Uterus (tissue), 2 donors: ENCODE data around the gene MYO1D.

Experiments
- POLR2A ChIP-seq, 2 donors: fragments of 450-650 bp; IDR thresholded peaks; one replicate each; pipeline ENCODE4 v1.6.1; 2016; ENCODE audit warnings: antibody characterized with exemption in 2 of 2, mild to moderate bottlenecking in 1 of 2, moderate library complexity in 1 of 2
- TF ChIP-seq, protein P1 (sequence below), 4 experiments: fragments of 200-600 bp in 2 of 4; fragments of 450-650 bp in 2 of 4; sonication (generic) in 2 of 4; IDR thresholded peaks; one replicate each; pipeline ENCODE4 v1.5.1; 2016 to 2019; ENCODE audit warnings: antibody characterized with exemption in 4 of 4, mild to moderate bottlenecking in 2 of 4, moderate library complexity in 1 of 4

DNA sequence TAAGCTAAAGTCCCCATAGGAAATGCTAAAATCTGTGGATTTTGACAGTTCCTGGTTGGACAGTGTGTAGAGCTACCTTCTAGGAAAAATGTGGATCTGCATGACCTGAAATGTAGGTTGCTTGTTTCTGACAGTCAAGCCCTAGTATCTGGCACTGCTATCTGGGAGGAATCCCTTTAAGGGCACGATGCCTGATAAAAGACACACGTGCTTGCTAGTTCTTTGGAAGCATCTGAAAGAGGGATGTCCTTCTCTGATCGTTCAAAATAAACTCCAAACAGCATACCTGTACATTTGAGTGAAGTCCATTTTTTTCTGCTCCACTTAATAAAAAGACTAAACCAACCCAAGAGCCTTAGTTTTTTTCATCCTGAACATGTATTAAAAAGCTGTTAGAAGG lies 288.8 kb downstream of the MYO1D start:
- TF ChIP-seq, protein P1, sequence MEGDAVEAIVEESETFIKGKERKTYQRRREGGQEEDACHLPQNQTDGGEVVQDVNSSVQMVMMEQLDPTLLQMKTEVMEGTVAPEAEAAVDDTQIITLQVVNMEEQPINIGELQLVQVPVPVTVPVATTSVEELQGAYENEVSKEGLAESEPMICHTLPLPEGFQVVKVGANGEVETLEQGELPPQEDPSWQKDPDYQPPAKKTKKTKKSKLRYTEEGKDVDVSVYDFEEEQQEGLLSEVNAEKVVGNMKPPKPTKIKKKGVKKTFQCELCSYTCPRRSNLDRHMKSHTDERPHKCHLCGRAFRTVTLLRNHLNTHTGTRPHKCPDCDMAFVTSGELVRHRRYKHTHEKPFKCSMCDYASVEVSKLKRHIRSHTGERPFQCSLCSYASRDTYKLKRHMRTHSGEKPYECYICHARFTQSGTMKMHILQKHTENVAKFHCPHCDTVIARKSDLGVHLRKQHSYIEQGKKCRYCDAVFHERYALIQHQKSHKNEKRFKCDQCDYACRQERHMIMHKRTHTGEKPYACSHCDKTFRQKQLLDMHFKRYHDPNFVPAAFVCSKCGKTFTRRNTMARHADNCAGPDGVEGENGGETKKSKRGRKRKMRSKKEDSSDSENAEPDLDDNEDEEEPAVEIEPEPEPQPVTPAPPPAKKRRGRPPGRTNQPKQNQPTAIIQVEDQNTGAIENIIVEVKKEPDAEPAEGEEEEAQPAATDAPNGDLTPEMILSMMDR (IDR thresholded peaks at IDR 0.05) = no peak
- TF ChIP-seq POLR2A (IDR thresholded peaks at IDR 0.05) = no peak
